ENCODE data around the gene USP3. TPM values are rescaled to one million over a fixed set of nuclear protein-coding genes. Genes with fewer than 3 reads are reported as not detected.

USP3 gene
- total and polyA plus RNA-seq, 2 donors (not counting 3 experiments of a cell fraction or from before 2014, with no cell fraction given) = 18.8 to 52.4 TPM

DNA sequence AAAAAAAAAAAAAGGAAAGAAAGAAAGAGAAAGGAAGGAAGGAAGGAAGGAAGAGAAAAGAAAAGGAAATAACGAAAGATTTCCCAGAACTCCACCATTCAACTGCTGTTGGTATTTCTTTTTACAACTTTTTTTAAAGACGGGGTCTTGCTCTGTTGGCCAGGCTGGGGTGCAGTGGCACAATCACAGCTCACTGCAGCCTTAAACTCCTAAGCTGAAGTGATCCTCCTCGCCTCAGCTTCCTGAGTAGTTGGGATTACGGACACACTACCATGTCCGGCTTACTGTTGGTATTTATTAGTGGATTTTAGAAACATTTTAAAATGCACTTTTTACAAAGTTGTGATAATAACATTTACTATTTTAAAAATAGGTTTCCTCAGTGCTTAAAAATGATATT is 15.0 kb upstream of the USP3 start:
- H3K36me3 ChIP-seq (ENCODE audit: control insufficient read depth in 2 of 2, extremely low read depth in 1 of 2, insufficient read depth in 2 of 2, low read length in 2 of 2) = no peaks in the 10 kb centered on the region
- H3K4me3 ChIP-seq (replicated peaks in 1 of 3; ENCODE audit: insufficient read depth in 1 of 3, low read depth in 1 of 3, low read length in 3 of 3) = no peak overlapping the region
- H3K9me1 ChIP-seq (replicated peaks; ENCODE audit: control insufficient read depth, extremely low read depth, insufficient read depth, low read length) = no peaks in the 10 kb centered on the region
- no peaks in the 10 kb centered on the region for H3K79me2 ChIP-seq (ENCODE audit: control insufficient read depth, insufficient read depth, low read length)
- FAIRE-seq = no peak
- H4K20me1 ChIP-seq (replicated peaks; ENCODE audit: control insufficient read depth, extremely low read depth, insufficient read depth, low read length) = no peaks in the 10 kb centered on the region
- dilution Hi-C loops (cut with MboI; ENCODE audit: extremely low pct_ligation_motif_present, low sequenced_read_pairs) (no loop called here), intact Hi-C loops (cut with micrococcal nuclease) (no loop called here)
- CTCF ChIA-PET = interaction anchor here (2.3 to 2.7 kb wide), 3 partner anchors 14 to 110 kb away, joined by 11 to 76 read pairs (median 17); partner anchors contain the start of gene USP3
- no peak overlapping the region for H2AFZ ChIP-seq (ENCODE audit: low read depth, low read length)
- no peak overlapping the region for H3K27ac ChIP-seq (ENCODE audit: insufficient read depth, low read depth, low read length)
- H3K4me2 ChIP-seq (ENCODE audit: insufficient read depth, low read length) = no peak overlapping the region
- no peak for DNase-seq (ENCODE audit: low read depth, low spot score)
- TF ChIP-seq POLR2AphosphoS5 (IDR thresholded peaks at IDR 0.05; ENCODE audit: insufficient read depth, low read depth, low read length) (no peak), POLR2A (IDR thresholded peaks at IDR 0.05; ENCODE audit: low read depth, low read length) (no peak), FOS (IDR thresholded peaks at IDR 0.05; ENCODE audit: borderline replicate concordance, insufficient read depth, low read length) (no peak), JUN (IDR thresholded peaks at IDR 0.05; ENCODE audit: borderline replicate concordance, insufficient read depth, insufficient read length, low read depth) (no peak), MYC (IDR thresholded peaks at IDR 0.05; ENCODE audit: low read depth, low read length) (no peak), GATA2 (IDR thresholded peaks at IDR 0.05; ENCODE audit: insufficient read depth, insufficient read length, low read depth, low read length) (no peak), EZH2 (IDR thresholded peaks at IDR 0.05; ENCODE audit: borderline replicate concordance, low read depth, low read length, severe bottlenecking) (no peak)
- TF ChIP-seq, protein P1, sequence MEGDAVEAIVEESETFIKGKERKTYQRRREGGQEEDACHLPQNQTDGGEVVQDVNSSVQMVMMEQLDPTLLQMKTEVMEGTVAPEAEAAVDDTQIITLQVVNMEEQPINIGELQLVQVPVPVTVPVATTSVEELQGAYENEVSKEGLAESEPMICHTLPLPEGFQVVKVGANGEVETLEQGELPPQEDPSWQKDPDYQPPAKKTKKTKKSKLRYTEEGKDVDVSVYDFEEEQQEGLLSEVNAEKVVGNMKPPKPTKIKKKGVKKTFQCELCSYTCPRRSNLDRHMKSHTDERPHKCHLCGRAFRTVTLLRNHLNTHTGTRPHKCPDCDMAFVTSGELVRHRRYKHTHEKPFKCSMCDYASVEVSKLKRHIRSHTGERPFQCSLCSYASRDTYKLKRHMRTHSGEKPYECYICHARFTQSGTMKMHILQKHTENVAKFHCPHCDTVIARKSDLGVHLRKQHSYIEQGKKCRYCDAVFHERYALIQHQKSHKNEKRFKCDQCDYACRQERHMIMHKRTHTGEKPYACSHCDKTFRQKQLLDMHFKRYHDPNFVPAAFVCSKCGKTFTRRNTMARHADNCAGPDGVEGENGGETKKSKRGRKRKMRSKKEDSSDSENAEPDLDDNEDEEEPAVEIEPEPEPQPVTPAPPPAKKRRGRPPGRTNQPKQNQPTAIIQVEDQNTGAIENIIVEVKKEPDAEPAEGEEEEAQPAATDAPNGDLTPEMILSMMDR (IDR thresholded peaks at IDR 0.05; ENCODE audit: extremely low read depth in 1 of 2, insufficient read depth in 1 of 2, low read depth in 1 of 2, low read length in 2 of 2) = no peak
- H3K9ac ChIP-seq (replicated peaks; ENCODE audit: extremely low read depth, insufficient read depth, low read length) = no peak overlapping the region
- POLR2A ChIA-PET = no interaction called here
- H3K27me3 ChIP-seq (ENCODE audit: control insufficient read depth in 2 of 2, insufficient read depth in 2 of 2, low read length in 2 of 2) = peaks cover 0 to 2% of the 10 kb centered on the region in 2 experiments
- BruUV-seq (replicated peaks) = no TSS peak
- peaks cover 6% of the 10 kb centered on the region for H3K4me1 ChIP-seq (ENCODE audit: control insufficient read depth, extremely low read depth, insufficient read depth, low read length)
- H3K9me3 ChIP-seq (replicated peaks; ENCODE audit: control insufficient read depth, insufficient read depth, low read length) = no peaks in the 10 kb centered on the region

All from endothelial cell of umbilical vein (primary cell).